GM23338 (cell line): ENCODE results near the gene FKBP2.

Experiments
- CREB1 ChIP-seq: fragments of 250-450 bp; sonication (Bioruptor Pico); IDR thresholded peaks from 2 replicates; pipeline ENCODE4 v1.5.0; 2020; ENCODE audit warnings: low read depth, mild to moderate bottlenecking, moderate library complexity
- EZH2 ChIP-seq: fragments of 200-600 bp; sonication (generic); IDR thresholded peaks from one replicate; pipeline ENCODE4 v1.8.0; 2017; ENCODE audit warnings: antibody characterized with exemption, mild to moderate bottlenecking, low read depth; ENCODE audit not compliant: unreplicated experiment
- EZH2phosphoT487 ChIP-seq: fragments of 200-600 bp; sonication (generic); IDR thresholded peaks from one replicate; pipeline ENCODE4 v1.8.1; 2018; ENCODE audit warnings: antibody characterized with exemption; ENCODE audit not compliant: unreplicated experiment
- JUNB ChIP-seq: IDR thresholded peaks from one replicate; pipeline ENCODE4 v1.6.1; 2016; ENCODE audit warnings: antibody characterized with exemption; ENCODE audit not compliant: unreplicated experiment
- NANOG ChIP-seq: IDR thresholded peaks from 2 replicates; pipeline ENCODE4 v1.6.1; 2016; ENCODE audit warnings: antibody characterized with exemption, borderline replicate concordance
- POLR2AphosphoS5 ChIP-seq: IDR thresholded peaks from 2 replicates; pipeline ENCODE4 v1.6.1; 2016; ENCODE audit warnings: antibody characterized with exemption, low read depth
- STAT1 ChIP-seq: IDR thresholded peaks from one replicate; pipeline ENCODE4 v1.6.1; 2016; ENCODE audit warnings: antibody characterized with exemption; ENCODE audit not compliant: unreplicated experiment
- ZNF114 ChIP-seq: fragments of 250-450 bp; sonication (Bioruptor Pico); IDR thresholded peaks from 2 replicates; pipeline ENCODE4 v1.5.0; 2020; ENCODE audit warnings: mild to moderate bottlenecking, moderate library complexity
- ZNF331 ChIP-seq: fragments of 250-450 bp; sonication (Bioruptor Pico); IDR thresholded peaks from 2 replicates; pipeline ENCODE4 v1.5.0; 2020; ENCODE audit warnings: low read depth, mild to moderate bottlenecking, moderate library complexity
- TF ChIP-seq, protein P1 (sequence below), 2 experiments: fragments of 200-600 bp in 1 of 2; sonication (generic) in 1 of 2; conservative IDR thresholded peaks; 2 replicates each; pipeline versions ENCODE4 v1.5.1 to v1.6.1; 2016 to 2017; ENCODE audit warnings: antibody characterized with exemption in 2 of 2, low read depth in 2 of 2, mild to moderate bottlenecking in 2 of 2, moderate library complexity in 1 of 2
- TF ChIP-seq, protein P2 (sequence below): IDR thresholded peaks from one replicate; pipeline ENCODE4 v1.6.1; 2018; ENCODE audit warnings: antibody characterized with exemption; ENCODE audit not compliant: unreplicated experiment
- TF ChIP-seq, protein P3 (sequence below): IDR thresholded peaks from 2 replicates; pipeline ENCODE4 v1.6.1; 2016; ENCODE audit warnings: antibody characterized with exemption

DNA sequence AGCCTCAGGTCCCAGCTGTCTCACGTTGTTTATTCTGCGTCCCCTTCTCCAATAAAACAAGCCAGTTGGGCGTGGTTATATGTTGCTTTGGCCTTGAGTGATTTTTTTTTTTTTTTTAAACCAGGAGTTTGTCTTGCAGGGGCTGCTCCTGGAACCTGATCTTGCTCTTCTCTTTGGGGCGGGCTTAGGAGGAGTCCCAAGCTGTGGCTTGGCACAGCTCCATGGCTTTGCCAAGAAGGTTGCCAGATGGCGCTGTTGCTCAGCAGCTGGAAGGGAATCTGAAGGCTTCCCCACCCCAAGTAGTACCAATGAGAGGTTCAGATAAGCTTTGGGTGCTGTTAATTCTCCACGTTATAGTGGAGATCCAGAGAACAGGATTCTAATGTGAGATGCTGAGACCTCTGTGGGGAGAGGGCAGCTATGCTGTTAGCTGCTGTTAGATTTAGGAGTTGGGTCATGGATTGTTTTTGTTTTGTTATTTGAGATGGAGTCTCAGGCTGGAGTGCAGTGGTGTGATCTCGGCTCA is 36.4 kb upstream of the FKBP2 start:
- TF ChIP-seq, protein P1, sequence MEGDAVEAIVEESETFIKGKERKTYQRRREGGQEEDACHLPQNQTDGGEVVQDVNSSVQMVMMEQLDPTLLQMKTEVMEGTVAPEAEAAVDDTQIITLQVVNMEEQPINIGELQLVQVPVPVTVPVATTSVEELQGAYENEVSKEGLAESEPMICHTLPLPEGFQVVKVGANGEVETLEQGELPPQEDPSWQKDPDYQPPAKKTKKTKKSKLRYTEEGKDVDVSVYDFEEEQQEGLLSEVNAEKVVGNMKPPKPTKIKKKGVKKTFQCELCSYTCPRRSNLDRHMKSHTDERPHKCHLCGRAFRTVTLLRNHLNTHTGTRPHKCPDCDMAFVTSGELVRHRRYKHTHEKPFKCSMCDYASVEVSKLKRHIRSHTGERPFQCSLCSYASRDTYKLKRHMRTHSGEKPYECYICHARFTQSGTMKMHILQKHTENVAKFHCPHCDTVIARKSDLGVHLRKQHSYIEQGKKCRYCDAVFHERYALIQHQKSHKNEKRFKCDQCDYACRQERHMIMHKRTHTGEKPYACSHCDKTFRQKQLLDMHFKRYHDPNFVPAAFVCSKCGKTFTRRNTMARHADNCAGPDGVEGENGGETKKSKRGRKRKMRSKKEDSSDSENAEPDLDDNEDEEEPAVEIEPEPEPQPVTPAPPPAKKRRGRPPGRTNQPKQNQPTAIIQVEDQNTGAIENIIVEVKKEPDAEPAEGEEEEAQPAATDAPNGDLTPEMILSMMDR (conservative IDR thresholded peaks at IDR 0.05; ENCODE audit: low read depth in 2 of 2), result peak; percentile 83 to 92
- TF ChIP-seq JUNB (no peak), POLR2AphosphoS5 (no peak), EZH2 (no peak), CREB1 (CRISPR knock-in tag) (no peak), ZNF114 (no peak), STAT1 (no peak), EZH2phosphoT487 (no peak), ZNF331 (no peak), NANOG (no peak)
- TF ChIP-seq, protein P2, sequence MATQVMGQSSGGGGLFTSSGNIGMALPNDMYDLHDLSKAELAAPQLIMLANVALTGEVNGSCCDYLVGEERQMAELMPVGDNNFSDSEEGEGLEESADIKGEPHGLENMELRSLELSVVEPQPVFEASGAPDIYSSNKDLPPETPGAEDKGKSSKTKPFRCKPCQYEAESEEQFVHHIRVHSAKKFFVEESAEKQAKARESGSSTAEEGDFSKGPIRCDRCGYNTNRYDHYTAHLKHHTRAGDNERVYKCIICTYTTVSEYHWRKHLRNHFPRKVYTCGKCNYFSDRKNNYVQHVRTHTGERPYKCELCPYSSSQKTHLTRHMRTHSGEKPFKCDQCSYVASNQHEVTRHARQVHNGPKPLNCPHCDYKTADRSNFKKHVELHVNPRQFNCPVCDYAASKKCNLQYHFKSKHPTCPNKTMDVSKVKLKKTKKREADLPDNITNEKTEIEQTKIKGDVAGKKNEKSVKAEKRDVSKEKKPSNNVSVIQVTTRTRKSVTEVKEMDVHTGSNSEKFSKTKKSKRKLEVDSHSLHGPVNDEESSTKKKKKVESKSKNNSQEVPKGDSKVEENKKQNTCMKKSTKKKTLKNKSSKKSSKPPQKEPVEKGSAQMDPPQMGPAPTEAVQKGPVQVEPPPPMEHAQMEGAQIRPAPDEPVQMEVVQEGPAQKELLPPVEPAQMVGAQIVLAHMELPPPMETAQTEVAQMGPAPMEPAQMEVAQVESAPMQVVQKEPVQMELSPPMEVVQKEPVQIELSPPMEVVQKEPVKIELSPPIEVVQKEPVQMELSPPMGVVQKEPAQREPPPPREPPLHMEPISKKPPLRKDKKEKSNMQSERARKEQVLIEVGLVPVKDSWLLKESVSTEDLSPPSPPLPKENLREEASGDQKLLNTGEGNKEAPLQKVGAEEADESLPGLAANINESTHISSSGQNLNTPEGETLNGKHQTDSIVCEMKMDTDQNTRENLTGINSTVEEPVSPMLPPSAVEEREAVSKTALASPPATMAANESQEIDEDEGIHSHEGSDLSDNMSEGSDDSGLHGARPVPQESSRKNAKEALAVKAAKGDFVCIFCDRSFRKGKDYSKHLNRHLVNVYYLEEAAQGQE, result no peak
- TF ChIP-seq, protein P3, sequence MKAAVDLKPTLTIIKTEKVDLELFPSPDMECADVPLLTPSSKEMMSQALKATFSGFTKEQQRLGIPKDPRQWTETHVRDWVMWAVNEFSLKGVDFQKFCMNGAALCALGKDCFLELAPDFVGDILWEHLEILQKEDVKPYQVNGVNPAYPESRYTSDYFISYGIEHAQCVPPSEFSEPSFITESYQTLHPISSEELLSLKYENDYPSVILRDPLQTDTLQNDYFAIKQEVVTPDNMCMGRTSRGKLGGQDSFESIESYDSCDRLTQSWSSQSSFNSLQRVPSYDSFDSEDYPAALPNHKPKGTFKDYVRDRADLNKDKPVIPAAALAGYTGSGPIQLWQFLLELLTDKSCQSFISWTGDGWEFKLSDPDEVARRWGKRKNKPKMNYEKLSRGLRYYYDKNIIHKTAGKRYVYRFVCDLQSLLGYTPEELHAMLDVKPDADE, result no peak
